ENCODE measurements around the gene CLCNKA. TPM values are rescaled to one million over a fixed set of nuclear protein-coding genes. Genes with fewer than 3 reads are reported as not detected.
"Not testable (repeated sequence)": the region's sequence is repeated elsewhere in the genome, so short reads cannot be mapped to it uniquely, and the experiment has no call there.

Gene CLCNKA
- total RNA-seq, 2 donors from 2014 or later, result 0.42 TPM; not detected in 1

DNA sequence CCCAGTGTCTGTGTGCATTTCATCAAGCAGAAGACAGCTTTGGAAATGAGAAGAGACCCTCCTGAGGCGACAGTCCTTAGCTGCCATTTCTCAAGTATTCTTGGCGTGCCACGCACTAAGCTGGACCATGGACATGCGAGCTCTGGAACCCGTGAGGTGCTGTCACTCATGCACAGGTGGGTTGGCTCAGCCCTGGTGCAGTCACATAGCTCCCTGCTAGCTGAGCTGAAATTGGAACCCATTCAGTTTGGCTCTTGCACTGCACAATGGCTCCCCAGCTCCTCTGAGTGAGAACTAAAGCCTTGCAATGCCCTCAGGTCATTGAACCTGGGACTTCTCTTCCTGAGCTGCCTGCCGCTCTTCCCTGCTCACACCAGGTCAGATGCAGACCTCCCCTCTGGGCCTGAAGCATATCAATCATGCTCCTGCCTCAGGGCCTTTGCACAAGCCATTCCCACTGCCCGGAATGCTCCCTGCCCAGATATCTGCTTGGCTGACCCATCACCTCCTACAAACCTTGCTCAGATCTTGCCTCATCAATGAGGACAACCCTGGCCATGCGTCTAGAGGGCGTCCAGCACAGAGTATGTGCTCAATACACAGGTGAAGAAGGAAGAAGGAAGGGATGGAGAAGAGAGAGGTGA lies 24.1 kb upstream of the CLCNKA start:
- Histone ChIP-seq H3K27me3 (no peaks in the 10 kb centered on the region), H3K9me3 (no peaks in the 10 kb centered on the region), H3K4me1 (no peaks in the 10 kb centered on the region), H3K36me3 (no peaks in the 10 kb centered on the region), H3K4me3 (no peak overlapping the region), H3K27ac (no peak overlapping the region), H3K9ac (ENCODE audit: low read depth in 2 of 2, low read length in 2 of 2) (no peak overlapping the region)
- TF ChIP-seq, protein P1, sequence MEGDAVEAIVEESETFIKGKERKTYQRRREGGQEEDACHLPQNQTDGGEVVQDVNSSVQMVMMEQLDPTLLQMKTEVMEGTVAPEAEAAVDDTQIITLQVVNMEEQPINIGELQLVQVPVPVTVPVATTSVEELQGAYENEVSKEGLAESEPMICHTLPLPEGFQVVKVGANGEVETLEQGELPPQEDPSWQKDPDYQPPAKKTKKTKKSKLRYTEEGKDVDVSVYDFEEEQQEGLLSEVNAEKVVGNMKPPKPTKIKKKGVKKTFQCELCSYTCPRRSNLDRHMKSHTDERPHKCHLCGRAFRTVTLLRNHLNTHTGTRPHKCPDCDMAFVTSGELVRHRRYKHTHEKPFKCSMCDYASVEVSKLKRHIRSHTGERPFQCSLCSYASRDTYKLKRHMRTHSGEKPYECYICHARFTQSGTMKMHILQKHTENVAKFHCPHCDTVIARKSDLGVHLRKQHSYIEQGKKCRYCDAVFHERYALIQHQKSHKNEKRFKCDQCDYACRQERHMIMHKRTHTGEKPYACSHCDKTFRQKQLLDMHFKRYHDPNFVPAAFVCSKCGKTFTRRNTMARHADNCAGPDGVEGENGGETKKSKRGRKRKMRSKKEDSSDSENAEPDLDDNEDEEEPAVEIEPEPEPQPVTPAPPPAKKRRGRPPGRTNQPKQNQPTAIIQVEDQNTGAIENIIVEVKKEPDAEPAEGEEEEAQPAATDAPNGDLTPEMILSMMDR (IDR thresholded peaks at IDR 0.05), result no peak
- DNase-seq, result no peak
- intact Hi-C loops (cut with DNase I), result loop anchor here (5.0 kb wide), 1 partner anchor 205 kb away; no protein-coding TSS in a partner anchor

GRCh38 chr1:15998929-15999328 lies 22.9 kb upstream of the CLCNKA start:
- Histone ChIP-seq H3K9me3 (no peaks in the 10 kb centered on the region), H3K9ac (ENCODE audit: low read depth in 2 of 2, low read length in 2 of 2) (no peak overlapping the region), H3K27ac (no peak overlapping the region), H3K36me3 (no peaks in the 10 kb centered on the region), H3K27me3 (no peaks in the 10 kb centered on the region), H3K4me3 (no peak overlapping the region), H3K4me1 (no peaks in the 10 kb centered on the region)
- TF ChIP-seq, protein P1 (IDR thresholded peaks at IDR 0.05), result no peak
- DNase-seq, result no peak
- intact Hi-C loops (cut with DNase I), result loop anchor here (5.0 kb wide), 1 partner anchor 207 kb away; no protein-coding TSS in a partner anchor

DNA sequence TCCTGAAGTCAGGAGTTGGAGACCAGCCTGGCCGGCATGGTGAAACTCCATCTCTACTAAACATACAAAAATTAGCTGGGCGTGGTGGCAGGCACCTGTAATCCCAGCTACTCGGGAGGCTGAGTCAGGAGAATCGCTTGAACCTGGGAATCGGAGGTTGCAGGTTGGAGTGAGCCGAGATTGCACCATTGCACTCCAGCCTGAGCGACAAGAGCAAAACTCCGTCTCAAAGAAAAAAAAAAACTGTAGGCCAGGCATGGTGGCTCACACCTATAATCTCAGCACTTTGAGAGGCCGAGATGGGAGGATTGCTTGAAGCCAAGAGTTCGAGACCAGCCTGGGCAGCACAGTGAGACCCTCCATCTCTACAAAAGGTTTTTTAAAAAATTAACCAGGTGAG lies 20.6 kb upstream of the CLCNKA start:
- DNase-seq; intact Hi-C loops (cut with DNase I); H3K27ac ChIP-seq: not testable (repeated sequence)

GRCh38 chr1:16005597-16005996 lies 16.2 kb upstream of the CLCNKA start:
- intact Hi-C loops (cut with DNase I), result no loop called here
- no peaks in the 10 kb centered on the region for H3K9me3 ChIP-seq
- H3K36me3 ChIP-seq, result no peaks in the 10 kb centered on the region
- no peak overlapping the region for H3K9ac ChIP-seq (ENCODE audit: low read depth in 2 of 2, low read length in 2 of 2)
- H3K4me3 ChIP-seq, result no peak overlapping the region
- no peak for DNase-seq
- H3K4me1 ChIP-seq, result no peaks in the 10 kb centered on the region
- no peak overlapping the region for H3K27ac ChIP-seq
- no peaks in the 10 kb centered on the region for H3K27me3 ChIP-seq
- TF ChIP-seq, protein P1 (IDR thresholded peaks at IDR 0.05), result no peak

More for the DNA sequence above, 20.6 kb upstream of the CLCNKA start:
- not testable (repeated sequence) for H3K9ac ChIP-seq (ENCODE audit: low read depth in 2 of 2, low read length in 2 of 2); H3K9me3 ChIP-seq; H3K27me3 ChIP-seq; H3K4me1 ChIP-seq; H3K36me3 ChIP-seq; H3K4me3 ChIP-seq

DNA sequence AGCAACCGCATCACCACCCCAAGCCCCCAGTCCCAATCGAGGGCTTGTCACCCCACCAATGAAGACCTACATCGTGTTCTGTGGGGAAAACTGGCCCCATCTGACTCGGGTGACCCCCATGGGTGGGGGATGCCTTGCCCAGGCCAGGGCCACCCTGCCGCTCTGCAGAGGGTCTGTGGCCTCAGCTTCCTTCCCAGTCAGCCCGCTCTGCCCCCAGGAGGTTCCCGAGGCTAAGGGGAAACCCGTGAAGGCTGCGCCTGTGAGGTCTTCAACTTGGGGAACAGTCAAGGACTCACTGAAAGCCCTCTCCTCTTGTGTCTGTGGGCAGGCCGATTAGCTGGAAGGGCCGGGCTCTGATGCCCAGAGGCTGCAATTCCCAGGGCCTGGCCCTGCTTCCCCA lies 15.8 kb upstream of the CLCNKA start:
- no peak for DNase-seq
- H3K9ac ChIP-seq (ENCODE audit: low read depth in 2 of 2, low read length in 2 of 2), result no peak overlapping the region

More for the DNA sequence above, 15.8 kb upstream of the CLCNKA start:
- Histone ChIP-seq H3K27me3 (no peaks in the 10 kb centered on the region), H3K4me1 (no peaks in the 10 kb centered on the region), H3K4me3 (no peak overlapping the region), H3K9me3 (no peaks in the 10 kb centered on the region), H3K36me3 (no peaks in the 10 kb centered on the region), H3K27ac (no peak overlapping the region)
- TF ChIP-seq, protein P1 (IDR thresholded peaks at IDR 0.05), result no peak
- intact Hi-C loops (cut with DNase I), result no loop called here

Measured in colonic mucosa (tissue), 4 donors.